ENCODE data around the gene SMARCC2.

SMARCC2 gene

GRCh38 chr12:56145217-56145616 lies 44.1 kb downstream of the SMARCC2 start:
- H4K20me1 ChIP-seq (ENCODE audit: insufficient read depth, low read length), result no peaks in the 10 kb centered on the region
- no peak for TF ChIP-seq EZH2phosphoT487 (IDR thresholded peaks at IDR 0.05; ENCODE audit: low read length)
- TF ChIP-seq CTCF (IDR thresholded peaks at IDR 0.05; ENCODE audit: low read length), result no peak
- no peak for TF ChIP-seq EZH2 (optimal IDR thresholded peaks at IDR 0.05; ENCODE audit: low read depth, low read length)
- no peak overlapping the region for H3K4me2 ChIP-seq (ENCODE audit: low read depth, low read length)
- H3K27me3 ChIP-seq (replicated peaks; ENCODE audit: insufficient read depth, low read length), result no peaks in the 10 kb centered on the region
- 0 out of 2 replicates have a peak, but pooled peaks cover 11% of the 10 kb centered on the region for H3F3A ChIP-seq (ENCODE audit: insufficient read depth, low read length)
- no peaks in the 10 kb centered on the region for H3K9me2 ChIP-seq (replicated peaks; ENCODE audit: insufficient read depth, low read length)
- H3K27ac ChIP-seq (ENCODE audit: low read length), result no peak overlapping the region
- DNase-seq, result no peak
- H3K4me3 ChIP-seq (ENCODE audit: low read length), result no peak overlapping the region
- no peaks in the 10 kb centered on the region for H3K9me3 ChIP-seq (replicated peaks; ENCODE audit: insufficient read depth, low read length)
- H3K4me1 ChIP-seq (ENCODE audit: low read length), result no peaks in the 10 kb centered on the region
- H3K36me3 ChIP-seq (replicated peaks; ENCODE audit: insufficient read depth, low read length), result no peaks in the 10 kb centered on the region; the same call in none of the 2 replicates
- no peaks in the 10 kb centered on the region for H3K79me2 ChIP-seq (ENCODE audit: low read length)
- no peak overlapping the region for H3K9ac ChIP-seq (ENCODE audit: low read length)
- H2AFZ ChIP-seq (ENCODE audit: low read length), result no peak overlapping the region

- H3K4me3 ChIP-seq (ENCODE audit: low read length), result no peak overlapping the region
- no peak overlapping the region for H3K9ac ChIP-seq (ENCODE audit: low read length)
- no peaks in the 10 kb centered on the region for H3K4me1 ChIP-seq (ENCODE audit: low read length)
- H4K20me1 ChIP-seq (ENCODE audit: insufficient read depth, low read length), result no peaks in the 10 kb centered on the region
- TF ChIP-seq EZH2 (optimal IDR thresholded peaks at IDR 0.05; ENCODE audit: low read depth, low read length), result no peak
- TF ChIP-seq EZH2phosphoT487 (IDR thresholded peaks at IDR 0.05; ENCODE audit: low read length), result no peak
- no peak for TF ChIP-seq CTCF (IDR thresholded peaks at IDR 0.05; ENCODE audit: low read length)
- H3K4me2 ChIP-seq (ENCODE audit: low read depth, low read length), result no peak overlapping the region
- H3K27me3 ChIP-seq (replicated peaks; ENCODE audit: insufficient read depth, low read length), result no peaks in the 10 kb centered on the region
- no peak overlapping the region for H2AFZ ChIP-seq (ENCODE audit: low read length)
- 0 out of 2 replicates have a peak, but pooled peaks cover 11% of the 10 kb centered on the region for H3F3A ChIP-seq (ENCODE audit: insufficient read depth, low read length)
- H3K27ac ChIP-seq (ENCODE audit: low read length), result no peak overlapping the region
- no peaks in the 10 kb centered on the region; the same call in none of the 2 replicates for H3K36me3 ChIP-seq (replicated peaks; ENCODE audit: insufficient read depth, low read length)
- H3K9me2 ChIP-seq (replicated peaks; ENCODE audit: insufficient read depth, low read length), result no peaks in the 10 kb centered on the region
- H3K79me2 ChIP-seq (ENCODE audit: low read length), result no peaks in the 10 kb centered on the region
- no peaks in the 10 kb centered on the region for H3K9me3 ChIP-seq (replicated peaks; ENCODE audit: insufficient read depth, low read length)
- no peak for DNase-seq
These were observed 45.4 kb downstream of the SMARCC2 start for GRCh38 chr12:56143870-56144269.

- Histone ChIP-seq H3K4me1 (ENCODE audit: low read length) (no peaks in the 10 kb centered on the region), H3K9me2 (replicated peaks; ENCODE audit: insufficient read depth, low read length) (no peaks in the 10 kb centered on the region), H3F3A (ENCODE audit: insufficient read depth, low read length) (0 out of 2 replicates have a peak, but pooled peaks cover 11% of the 10 kb centered on the region), H4K20me1 (ENCODE audit: insufficient read depth, low read length) (no peaks in the 10 kb centered on the region), H3K36me3 (replicated peaks; ENCODE audit: insufficient read depth, low read length) (no peaks in the 10 kb centered on the region; the same call in none of the 2 replicates), H3K9me3 (replicated peaks; ENCODE audit: insufficient read depth, low read length) (no peaks in the 10 kb centered on the region), H3K27me3 (replicated peaks; ENCODE audit: insufficient read depth, low read length) (no peaks in the 10 kb centered on the region), H3K4me2 (ENCODE audit: low read depth, low read length) (no peak overlapping the region), H2AFZ (ENCODE audit: low read length) (no peak overlapping the region), H3K9ac (ENCODE audit: low read length) (no peak overlapping the region), H3K79me2 (ENCODE audit: low read length) (no peaks in the 10 kb centered on the region), H3K4me3 (ENCODE audit: low read length) (no peak overlapping the region), H3K27ac (ENCODE audit: low read length) (no peak overlapping the region)
- TF ChIP-seq EZH2phosphoT487 (IDR thresholded peaks at IDR 0.05; ENCODE audit: low read length) (no peak), CTCF (IDR thresholded peaks at IDR 0.05; ENCODE audit: low read length) (no peak), EZH2 (optimal IDR thresholded peaks at IDR 0.05; ENCODE audit: low read depth, low read length) (no peak)
- no peak for DNase-seq
These were observed 46.1 kb downstream of the SMARCC2 start for GRCh38 chr12:56143217-56143616.

Data from MM.1S (cell line).